ENCODE data around the gene ODAD4.
"Not testable (repeated sequence)": the region's sequence is repeated elsewhere in the genome, so short reads cannot be mapped to it uniquely, and the experiment has no call there.

ODAD4 gene

DNA sequence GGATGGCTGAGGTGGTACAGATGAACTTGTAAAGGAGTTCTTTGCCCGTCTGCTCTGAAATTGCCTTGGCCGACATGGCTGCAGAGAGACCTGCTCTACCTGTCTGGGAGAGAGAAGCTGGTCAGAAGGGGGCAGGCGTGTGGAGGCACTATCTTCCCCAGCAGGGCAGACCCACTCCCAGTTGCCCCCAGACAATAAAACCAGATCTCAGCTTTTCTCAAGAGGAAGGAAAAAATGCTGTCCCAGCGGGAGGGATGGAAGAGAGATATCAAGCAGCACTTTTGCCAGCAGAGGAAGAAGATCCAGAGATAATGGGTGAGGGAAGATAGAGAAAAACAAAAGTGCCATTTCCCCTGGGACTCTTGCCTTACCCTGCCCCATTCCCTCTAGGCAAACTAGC, 16.6 kb upstream of the ODAD4 start:
- DNase-seq = no peak

DNA sequence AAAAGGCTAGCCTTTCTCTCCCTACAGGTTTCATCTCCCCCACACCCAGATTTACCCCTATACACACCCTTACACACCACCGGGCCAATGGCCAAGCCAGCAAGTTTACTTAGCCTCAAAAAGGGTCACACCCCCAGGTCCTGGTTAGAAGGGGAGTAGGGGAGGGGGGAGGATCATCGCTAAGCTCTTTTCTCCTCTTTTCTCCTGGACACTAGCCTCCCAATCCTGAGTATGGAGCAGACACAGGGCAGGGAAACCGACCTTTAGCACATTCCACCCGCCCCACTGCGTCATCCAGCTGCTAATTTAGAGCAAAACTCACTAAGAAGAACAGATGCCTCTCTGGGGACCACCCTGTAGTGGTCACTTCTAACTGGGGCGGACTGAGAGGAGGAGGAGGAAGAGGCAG, 16.1 kb upstream of the ODAD4 start:
- DNase-seq = no peak

DNA sequence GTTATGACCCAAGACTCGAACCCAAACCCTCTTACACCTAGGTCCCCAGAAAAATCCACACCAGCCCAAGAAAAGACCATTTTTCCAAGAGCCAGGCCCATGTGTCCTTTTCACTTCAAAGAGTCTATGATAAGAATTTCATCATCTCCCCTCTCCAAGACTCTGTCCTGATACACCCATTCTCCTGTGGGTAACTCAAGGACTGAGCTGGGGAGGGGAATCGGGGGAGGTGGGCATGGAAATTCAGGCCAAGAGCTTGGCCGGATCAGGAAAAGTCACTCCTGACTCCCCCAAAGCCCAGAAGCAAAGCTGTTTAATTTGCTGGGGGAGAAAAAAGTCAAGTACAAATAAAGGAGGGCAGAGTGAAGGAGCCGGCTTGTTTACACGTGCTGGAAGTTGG, 15.4 kb upstream of the ODAD4 start:
- DNase-seq = no peak

DNA sequence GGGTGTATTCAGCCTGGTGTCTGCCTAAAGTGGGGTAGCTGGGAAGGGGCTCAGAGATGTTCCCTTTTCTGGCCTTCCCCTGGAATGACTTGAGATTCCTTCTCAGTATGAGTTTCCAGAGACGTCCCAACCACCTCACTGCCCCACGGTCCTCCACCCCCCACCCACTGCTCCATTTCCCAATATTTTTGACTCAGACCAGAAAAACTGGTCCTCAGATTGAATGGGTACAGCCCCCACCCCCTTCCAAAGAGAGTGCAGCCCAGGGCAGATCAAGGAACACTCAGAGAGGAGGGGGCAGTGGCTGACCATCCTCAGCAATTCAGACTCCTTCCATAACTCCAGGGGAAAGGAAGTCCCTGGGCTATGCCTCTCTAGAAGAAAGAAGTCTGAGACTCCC, 14.9 kb upstream of the ODAD4 start:
- DNase-seq = no peak

DNA sequence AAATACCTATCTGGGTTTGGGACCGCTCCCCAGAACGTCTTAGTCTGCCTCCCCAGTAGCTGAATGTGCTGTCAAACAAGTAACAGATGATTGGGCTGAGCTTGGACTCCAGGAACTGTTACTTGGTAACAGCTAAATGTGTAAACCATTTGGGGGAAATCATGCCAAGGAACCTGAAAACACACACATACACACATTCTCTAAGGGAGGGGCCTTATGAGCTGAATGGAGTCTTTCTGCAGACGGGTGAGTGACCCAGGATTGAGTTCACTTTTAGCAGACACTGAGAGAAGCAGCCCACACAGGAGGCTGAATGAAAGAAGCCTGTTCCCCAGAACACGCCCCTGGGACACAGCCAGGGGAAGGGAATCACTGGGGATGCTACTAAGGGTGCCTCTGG, 13.2 kb upstream of the ODAD4 start:
- no peak for DNase-seq

- peak; percentile 31 for DNase-seq
Measured at GRCh38 chr17:41917679-41918313, 12.6 kb upstream of the ODAD4 start.

- DNase-seq = peak; percentile 95
Measured at GRCh38 chr17:41918314-41919164, 11.9 kb upstream of the ODAD4 start, which contains the start of gene ACLY. ACLY (minus strand) TSS chr17:41918951; CDS start chr17:41913873, 5,078 bp downstream.

- no peak for DNase-seq
Measured at GRCh38 chr17:41919165-41919817, 11.1 kb upstream of the ODAD4 start.

- no peak for DNase-seq
Measured at GRCh38 chr17:41919840-41920579, 10.4 kb upstream of the ODAD4 start.

- no peak for DNase-seq
Measured at GRCh38 chr17:41920580-41920955, 9.8 kb upstream of the ODAD4 start.

- DNase-seq = no peak
Measured at GRCh38 chr17:41925991-41926590, 4.3 kb upstream of the ODAD4 start.

DNA sequence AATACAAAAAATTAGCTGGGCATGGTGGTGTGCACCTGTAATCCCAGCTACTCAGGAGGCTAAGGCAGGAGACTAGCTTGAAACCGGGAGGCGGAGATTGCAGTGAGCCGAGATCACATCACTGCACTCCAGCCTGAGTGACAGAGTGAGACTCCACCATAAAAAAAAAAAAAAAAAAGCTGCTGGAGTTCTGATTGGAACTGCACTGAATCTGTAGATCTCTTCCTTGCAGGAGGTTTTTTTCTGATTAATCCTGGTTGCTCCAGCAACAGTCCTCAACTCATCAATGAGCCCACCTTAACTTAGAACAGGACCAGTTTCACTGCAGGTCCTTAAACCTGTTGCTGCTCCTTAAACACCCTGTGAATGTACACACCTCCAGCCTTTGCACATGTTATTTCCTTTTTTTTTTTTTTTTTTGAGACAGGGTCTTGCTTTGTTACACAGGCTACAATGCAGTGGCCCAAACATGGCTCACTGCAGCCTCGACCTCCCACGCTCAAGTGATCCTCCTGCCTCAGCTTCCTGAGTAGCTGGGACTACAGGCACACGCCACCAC, 1.6 kb upstream of the ODAD4 start:
- no peak for DNase-seq

- DNase-seq = not testable (repeated sequence)
Measured at GRCh38 chr17:41930833-41931156, 378 bp downstream of the ODAD4 start.

GRCh38 chr17:41931715-41932114, 1.3 kb downstream of the ODAD4 start:
- DNase-seq = not testable (repeated sequence)

- DNase-seq = no peak
Measured at GRCh38 chr17:41932816-41933389, 2.5 kb downstream of the ODAD4 start.

DNA sequence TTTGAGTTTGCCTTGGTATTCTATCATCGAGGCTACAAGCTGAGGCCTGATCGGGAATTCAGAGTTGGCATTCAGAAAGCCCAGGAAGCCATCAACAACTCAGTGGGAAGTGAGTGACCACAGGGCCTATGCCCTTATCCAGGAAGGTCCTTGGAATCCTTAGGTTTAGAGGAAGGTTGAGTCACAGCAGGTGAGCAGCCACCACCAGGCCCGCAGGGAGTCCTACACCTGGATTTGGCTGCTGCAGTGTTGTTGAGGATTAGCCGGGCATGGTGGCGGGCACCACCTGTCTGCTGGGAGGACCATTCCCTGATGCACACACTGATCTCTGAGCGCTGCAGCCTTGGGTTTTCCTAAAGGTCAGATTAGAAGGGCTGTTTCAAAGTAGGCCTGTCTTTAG, 5.2 kb downstream of the ODAD4 start:
- DNase-seq = no peak

DNA sequence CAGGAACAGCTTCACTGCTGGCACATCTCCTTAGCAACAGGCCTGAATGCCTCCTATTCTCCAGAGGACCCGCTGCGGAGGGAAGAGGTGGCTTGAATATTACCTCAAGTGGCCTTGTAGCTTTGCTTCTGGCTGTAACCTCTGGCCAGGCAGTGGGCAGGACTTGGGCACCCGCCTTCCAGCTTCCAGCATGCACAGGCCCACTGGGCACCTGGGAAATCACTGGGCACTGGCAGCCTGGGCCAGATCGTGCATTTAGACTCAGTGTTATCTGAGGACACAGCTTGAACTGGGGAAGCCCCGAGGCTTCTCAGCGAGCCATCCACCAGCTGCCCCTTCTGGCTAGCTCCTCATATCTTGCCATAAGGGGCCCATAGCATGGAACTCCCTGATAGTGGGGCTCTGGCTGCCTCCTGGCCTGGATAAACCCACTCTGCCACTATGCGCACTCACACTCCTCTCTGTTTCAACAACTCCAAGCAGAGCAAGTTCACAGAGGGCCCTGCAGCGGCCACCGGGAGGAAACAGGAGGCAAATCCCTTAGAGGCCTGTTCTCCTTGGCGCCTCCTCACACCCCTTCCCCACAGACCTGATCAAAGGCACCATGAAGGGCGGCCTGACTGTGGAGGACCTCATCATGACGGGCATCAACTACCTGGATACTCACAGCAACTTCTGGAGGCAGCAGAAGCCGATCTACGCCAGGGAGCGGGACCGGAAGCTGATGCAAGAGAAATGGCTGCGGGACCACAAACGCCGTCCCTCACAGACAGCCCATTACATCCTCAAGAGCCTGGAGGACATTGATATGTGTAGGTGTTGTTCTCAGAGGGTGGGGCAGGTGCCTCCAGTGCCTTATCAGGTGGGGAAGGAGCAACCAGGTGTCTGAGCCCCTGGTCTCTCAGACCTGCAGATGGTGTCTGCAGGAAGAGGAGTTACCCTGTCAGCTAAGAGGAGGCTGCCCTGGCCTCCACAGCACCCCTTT, 7.8 kb downstream of the ODAD4 start:
- no peak for DNase-seq

DNA sequence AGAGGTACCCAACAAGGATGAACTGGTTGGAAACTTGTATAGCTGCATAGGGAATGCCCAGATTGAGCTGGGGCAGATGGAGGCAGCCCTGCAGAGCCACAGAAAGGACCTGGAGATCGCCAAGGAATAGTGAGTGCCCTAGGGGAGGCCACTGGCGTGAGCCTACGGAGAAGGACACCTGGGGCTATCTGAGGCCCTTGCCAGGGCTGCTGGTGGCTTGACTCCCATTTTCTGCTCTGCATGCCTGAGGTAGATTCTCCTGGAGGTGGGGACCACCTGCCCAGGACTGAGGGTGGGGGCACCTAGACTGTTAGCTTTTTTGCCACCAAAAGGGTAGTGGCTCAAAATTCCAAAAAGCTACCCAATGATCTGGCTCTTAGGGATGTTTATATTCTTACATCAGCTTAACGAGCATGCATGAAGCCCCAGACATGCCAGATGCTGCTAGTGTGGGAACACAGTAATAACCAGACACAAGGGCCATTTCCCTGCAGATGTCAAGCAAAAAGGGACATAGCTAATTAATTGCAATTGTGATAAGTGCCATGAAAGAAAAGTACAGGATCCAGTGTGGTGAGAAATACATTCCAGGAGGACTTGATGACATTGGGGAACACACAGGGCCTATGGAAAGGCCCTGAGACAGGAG, 8.8 kb downstream of the ODAD4 start:
- DNase-seq = no peak

DNA sequence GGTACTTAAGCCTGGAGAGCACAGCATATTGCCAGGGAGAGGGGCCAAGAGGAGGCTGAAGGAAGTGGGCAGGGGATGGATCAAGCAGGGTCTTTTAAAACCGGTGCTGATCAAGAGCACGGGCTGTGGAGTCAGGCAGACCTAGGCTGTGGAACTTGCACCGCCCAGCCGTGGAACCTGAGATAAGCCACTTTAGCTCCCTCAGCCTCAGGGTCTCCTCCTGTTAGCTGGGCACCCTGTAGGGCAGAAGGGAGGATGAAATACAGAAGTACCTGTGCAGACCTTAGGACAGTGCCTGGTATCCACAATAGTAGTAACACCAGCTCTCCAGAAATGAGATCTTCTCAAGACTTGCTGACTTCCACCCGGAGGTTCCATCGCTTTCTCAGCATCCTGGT, 9.3 kb downstream of the ODAD4 start:
- no peak for DNase-seq

DNA sequence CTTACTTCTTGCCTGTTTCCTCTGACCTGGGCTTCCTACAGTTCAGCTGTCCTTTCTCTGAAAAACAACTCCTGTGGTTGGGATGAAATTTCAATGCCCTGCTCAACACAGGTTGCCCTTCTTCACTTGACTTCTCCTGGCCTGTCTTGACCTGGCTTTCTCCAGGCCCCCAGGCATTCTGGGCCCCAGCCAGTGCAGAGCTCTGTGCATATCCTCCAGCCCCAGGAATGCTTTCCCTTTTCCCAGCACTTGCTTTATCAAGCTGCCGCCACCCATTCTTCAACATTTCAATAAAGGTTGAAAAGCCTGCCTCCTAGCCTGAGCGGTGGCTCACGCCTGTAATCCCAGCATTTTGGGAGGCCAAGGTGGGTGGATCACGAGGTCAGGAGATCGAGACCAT, 10.8 kb downstream of the ODAD4 start:
- no peak for DNase-seq

Data from CD4-positive, alpha-beta T cell treated with Interleukin-17A for 1 hour (primary cell).